NCI-H526 treated with DMSO at 0.1 percent for 48 hours (cell line): ENCODE measurements around the gene LIME1.

Experiments used
- DNase-seq: peaks from one replicate; lab custom pipeline; 2025; lab: John Stamatoyannopoulos, UW

The LIME1 gene

DNA sequence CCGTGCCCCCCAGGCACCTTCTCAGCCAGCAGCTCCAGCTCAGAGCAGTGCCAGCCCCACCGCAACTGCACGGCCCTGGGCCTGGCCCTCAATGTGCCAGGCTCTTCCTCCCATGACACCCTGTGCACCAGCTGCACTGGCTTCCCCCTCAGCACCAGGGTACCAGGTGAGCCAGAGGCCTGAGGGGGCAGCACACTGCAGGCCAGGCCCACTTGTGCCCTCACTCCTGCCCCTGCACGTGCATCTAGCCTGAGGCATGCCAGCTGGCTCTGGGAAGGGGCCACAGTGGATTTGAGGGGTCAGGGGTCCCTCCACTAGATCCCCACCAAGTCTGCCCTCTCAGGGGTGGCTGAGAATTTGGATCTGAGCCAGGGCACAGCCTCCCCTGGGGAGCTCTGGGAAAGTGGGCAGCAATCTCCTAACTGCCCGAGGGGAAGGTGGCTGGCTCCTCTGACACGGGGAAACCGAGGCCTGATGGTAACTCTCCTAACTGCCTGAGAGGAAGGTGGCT lies 39.1 kb upstream of the LIME1 start:
- no peak for DNase-seq

DNA sequence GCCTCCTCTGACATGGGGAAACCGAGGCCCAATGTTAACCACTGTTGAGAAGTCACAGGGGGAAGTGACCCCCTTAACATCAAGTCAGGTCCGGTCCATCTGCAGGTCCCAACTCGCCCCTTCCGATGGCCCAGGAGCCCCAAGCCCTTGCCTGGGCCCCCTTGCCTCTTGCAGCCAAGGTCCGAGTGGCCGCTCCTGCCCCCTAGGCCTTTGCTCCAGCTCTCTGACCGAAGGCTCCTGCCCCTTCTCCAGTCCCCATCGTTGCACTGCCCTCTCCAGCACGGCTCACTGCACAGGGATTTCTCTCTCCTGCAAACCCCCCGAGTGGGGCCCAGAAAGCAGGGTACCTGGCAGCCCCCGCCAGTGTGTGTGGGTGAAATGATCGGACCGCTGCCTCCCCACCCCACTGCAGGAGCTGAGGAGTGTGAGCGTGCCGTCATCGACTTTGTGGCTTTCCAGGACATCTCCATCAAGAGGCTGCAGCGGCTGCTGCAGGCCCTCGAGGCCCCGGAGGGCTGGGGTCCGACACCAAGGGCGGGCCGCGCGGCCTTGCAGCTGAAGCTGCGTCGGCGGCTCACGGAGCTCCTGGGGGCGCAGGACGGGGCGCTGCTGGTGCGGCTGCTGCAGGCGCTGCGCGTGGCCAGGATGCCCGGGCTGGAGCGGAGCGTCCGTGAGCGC lies 38.5 kb upstream of the LIME1 start:
- no peak for DNase-seq

DNA sequence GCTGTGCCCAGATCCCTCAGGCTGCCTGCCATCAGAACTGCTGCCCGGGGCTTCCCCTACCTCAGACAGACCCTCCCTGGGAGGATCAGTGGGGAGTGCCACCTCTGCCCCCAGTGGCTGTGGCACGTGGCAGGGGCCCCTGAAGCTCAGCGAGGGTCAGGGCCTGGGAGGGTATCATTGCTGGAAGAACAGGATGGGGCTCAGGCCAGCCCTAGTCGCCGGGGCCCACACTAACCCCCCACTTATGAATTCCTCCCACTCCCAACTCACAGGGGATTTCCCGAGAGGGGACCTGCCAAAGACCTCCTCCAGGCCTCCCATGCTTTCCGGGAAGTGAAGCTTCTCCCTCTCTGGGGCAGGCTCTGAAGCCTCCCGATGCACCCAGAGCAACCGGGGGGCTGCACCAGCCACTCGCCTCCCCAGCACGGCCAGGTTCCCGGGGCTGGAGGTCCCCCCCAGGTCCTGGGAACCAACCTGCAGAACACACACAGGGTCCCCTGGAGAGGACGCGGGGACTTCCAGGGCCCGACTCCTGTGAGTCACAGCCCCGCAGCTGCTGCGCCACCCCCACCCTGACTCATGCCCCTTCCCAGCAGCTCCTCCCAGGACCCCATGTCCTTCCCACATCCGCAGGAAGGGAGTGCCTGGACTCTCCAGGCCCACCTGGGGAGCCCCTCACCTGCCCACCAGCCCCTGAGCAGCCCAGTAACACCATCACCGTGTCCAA lies 37.6 kb upstream of the LIME1 start:
- no peak for DNase-seq

DNA sequence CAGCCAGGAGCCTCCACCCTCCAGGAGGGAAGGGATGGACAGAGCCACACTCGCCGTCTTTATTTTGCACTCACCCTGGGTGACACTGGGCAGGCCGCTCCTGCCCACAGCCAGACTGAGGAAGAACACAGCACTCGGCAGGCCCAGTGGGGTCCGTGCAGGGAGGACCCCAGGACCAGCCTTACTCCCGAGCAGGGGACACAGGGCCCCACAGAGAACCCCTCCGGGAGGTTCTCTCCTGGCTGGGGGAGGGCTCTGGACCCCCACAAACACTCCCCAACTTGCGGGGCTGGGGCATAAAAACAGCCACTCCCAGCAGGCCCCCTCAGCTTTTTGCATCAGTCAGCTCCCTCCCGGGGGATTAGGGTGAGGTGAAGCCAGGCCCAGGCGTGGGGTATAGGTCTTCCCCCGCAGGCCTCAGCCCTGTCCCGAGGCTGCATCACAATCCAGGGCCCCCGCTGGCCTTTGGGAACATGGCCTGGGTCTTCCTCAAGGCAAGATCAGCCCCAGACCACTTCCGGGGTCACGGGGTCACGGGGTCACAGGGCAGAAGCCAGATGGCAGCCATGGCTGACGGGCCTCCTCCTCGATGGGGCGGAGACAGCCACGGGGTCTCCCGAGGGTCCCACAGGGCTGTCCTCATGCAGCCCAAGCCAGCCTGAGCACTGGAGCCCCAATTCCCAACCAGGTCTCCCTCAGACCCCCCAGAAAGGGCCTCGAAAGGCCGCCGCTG lies 36.8 kb upstream of the LIME1 start:
- DNase-seq = no peak

DNA sequence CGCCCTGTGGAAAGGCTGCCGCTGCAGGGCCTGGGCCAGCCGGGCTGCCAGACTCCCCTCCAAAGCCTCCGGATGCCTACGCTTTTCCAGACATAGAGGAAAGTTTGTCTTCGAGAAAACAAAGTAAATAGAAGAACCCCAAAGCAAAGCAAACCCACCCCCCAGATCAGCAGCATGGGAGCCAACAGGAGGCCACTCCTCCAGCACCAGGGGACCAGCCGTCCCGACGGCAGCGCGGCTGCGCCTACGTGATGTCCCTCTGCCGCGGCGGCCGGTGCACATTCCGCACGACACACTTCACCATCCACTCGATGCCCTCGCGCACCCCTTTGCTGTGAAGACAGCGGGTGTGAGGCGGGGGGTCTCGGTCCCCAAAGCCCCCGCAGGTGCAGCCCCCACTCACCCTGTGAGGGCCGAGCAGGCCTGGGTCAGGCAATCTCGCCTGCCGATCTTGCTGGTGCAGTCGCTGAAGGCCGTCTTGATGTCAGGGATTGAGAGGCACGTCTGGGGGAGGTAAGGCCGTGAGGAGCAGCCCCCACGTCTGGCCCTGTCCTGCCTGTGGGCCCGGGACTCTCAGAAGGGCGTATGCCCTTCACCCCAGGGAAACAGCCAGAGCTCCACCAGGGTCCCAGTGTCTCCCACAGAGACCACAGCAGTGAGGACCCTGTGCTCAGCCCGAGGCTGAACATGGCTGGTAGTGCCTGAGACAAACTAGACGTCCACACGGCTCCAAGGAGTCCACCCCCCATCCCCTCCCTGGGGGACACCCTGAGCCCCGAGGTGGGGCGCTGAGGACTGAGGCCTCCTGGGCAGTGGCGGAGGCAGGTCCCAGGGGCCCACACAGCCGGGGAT lies 36.0 kb upstream of the LIME1 start:
- DNase-seq = no peak

DNA sequence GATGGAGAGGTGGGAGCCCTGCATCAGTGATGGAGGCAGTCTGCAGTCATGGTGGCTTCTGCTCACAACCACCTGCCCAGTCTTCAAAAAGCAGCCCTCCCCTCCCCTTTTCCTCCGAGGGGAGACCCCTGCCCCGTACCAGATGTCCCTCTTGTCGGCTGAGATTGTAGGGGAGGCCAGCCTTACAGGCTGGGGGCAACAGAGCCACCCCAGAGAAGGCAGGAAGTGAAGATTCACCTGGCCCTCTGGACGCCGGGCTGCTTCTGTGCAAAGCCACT lies 35.5 kb upstream of the LIME1 start:
- no peak for DNase-seq

DNA sequence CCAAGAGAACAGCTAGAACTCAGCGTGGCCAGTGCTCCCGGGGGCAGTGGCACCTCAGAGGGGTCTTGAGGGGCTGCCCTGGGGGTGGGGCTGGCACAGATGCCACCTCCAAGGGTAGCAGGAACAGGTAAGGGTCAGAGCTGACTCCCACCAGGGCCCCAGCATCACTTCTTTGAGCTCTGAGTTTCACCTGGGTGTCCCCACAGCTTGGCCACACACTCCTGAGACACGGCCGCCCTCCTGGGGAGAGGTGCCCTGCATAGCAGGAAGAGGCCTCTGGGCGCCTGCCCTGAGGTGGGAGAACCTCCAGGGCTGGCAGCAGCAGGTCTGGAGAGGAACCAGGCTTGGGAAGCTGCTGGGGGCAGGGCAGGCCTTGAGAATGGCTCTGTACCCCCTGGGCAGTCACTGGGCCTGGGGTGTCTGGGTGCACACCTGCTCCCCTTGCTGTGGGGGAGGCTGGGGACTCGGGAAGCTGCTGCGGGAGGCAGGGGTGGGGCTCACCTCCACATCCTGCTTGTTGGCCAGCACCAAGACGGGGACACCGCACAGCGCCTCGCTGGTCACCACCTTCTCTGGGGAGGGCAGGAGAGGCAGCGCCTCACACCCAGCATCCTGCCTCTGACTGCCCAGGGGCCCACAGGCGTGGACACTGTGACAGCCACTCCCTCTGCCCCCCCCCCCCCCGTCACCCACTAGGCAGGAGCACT lies 35.0 kb upstream of the LIME1 start:
- no peak for DNase-seq

DNA sequence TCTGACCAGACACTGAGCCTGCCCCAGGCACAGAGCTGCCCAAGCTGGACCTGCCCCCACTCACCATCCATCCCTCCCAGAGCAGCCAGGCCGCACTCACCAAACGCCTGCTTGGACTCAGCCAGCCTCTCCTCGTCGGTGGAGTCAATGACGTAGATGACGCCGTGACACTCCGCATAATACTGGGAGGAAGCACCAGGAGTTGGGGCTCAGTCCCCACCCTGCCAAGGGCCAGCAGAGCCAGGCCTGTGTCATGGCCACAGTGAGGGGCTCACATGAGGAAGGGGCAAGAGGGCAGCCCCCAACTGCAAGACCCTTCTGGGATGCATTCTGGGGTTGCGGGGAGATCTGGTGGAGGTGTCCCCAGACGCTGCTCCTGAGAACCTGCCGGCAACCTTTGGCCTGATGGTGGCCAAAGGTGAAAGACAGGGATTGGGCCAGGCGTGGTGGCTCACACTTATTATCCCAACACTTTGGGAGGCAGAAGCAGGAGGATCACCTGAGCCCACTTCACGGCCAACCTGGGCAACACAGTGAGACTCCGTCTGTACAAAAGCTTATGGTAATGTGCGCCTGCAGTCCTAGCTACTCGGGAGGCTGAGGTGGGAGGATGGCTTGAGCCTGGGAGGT lies 34.3 kb upstream of the LIME1 start:
- DNase-seq = no peak

DNA sequence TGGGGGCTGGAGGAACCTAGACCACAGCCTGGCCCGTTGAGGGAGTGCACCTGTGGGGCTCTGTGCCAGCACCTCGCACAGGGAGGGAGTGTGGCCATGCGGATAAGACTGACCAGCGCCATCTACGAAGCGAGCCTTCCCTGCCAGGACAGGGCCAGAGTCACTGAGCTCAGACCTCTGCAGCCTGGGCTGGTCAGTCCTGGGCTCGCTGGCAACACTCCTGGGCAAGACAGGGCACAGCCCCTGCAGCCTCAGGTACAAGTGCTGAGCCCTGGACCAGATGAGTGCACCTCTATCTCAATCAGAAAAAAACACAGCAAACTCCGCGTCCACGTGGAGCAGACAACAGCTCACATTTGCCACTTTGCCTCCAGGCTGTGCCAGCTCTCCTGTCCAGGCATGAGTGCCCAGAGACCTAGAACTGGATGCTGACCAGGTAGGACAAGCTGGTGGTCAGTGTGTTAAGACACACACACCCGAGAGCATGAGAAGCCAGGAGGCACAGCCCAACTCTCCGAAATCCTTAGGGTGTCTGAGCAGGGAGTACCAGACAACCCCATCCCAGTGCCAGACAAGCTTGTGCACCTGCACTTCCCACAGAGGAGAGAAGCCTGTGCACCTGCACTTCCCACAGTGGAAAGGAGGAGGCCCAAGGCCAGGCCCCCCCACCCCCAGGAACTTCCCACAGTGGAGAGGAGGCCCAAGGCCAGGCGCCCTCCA lies 33.6 kb upstream of the LIME1 start:
- no peak for DNase-seq

DNA sequence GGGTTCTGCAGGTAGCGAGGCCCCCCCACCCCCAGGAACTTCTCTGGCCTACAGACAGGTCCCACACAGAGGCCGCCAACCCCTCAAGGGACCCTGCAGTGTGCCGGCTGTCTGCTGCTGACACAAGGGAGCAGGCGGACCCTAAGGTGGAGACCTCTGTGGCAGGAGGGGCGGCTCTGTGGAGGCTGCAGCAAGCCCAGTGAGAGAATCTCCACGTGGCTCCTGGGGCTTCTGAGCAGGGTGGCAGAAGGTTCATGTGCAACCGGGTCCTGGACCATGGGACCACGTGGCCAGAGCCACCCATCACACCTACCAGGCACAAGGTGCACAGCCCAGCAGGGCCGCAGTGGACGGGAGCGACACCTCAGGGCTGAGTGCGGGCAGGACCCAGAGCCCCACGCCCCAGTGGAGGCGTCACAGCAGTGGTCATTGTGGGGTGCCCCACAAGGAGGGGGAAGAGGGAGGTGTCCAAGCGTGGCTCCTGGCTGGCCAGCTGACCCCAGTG lies 32.9 kb upstream of the LIME1 start:
- no peak for DNase-seq

DNA sequence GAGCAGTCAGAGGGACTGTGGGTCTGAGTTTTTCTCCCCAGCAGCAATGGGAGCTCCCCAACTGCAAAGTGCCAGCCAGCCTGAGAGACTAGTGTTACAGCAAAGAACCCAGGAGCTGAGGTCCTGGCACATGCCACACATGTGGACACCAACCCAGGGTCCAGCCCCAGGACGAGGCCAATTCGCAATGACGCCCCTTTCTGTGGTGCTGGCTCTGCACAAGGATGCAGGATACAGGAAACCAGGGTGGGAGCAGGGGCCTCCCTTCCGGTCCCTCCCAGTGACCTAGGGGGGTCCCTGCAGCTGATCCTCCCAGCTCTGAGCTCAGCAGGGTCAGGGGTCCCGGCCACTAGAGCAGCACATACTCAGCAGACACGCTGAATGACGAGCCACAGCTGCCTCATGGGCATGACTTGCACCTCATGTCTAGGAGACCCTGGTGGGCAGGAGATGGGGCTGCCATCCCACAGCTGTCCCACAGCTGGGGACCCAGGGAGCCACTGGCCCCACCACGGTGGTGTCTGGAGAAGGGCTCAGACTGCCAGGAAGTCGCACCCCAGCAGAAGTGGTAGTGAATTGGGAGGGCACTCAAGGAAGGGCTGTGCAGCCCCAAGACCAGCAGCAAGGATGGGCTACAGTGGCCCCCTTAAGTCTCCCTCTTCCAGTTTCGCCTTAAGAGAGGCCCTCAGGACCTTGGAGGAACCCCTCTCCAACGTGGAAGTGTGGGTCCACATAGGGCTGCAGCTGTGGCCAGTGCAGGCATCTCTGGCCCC lies 32.3 kb upstream of the LIME1 start:
- DNase-seq = no peak

DNA sequence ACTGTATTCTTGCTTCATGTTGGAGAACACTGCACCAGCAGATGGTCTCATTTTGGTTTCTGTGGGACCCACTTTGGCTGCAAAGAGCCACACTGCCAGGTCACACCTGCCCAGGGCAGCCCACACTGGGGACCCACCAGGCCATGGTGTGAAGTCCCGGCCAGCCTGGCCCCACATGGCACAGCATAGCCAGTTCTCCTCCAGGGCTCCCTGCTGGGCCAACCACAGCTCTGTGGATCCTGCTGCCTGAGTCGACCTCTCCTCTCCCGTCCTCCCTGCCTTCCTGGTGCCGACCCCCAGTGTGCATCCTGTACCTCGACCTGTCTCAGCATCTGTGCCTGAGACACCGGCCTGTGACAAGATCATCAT lies 31.7 kb upstream of the LIME1 start:
- no peak for DNase-seq

DNA sequence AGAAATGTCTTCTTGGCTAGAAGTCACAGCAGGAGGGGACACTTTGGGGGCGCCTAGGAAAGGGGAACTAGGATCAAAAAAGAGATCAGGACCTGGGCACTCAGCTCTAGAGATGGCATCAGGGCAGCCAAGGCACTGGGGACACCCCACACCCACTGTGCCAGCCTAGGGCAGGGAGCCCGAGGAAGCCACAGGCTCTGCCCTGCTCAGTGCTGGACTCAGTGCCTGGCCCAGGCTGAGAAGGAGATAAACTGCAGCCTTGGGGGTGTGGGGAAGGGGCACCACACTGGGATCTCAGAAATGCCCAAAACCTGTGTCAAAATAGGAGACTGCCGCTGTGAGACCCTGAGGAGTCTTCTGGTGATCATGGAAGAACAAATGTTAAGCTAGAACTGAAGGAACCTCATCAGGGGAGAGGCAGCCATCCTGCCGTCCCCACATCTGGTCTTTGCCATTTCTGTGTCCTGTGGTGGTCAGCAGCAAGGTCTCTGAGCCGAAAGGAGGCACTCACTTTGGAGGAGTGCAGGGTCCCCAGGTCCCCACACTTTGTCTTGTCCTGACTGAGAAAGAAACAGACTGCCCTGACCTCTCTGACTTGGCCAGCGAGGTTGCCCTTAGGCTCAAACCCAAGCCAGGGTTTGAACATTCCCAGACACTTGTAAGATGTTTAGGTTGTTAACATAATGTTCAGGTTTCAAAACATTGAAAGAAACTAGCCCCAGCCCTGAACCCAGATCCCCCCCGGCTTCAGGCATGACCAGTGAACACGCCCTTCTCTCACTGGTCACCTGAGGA lies 31.0 kb upstream of the LIME1 start:
- no peak for DNase-seq

DNA sequence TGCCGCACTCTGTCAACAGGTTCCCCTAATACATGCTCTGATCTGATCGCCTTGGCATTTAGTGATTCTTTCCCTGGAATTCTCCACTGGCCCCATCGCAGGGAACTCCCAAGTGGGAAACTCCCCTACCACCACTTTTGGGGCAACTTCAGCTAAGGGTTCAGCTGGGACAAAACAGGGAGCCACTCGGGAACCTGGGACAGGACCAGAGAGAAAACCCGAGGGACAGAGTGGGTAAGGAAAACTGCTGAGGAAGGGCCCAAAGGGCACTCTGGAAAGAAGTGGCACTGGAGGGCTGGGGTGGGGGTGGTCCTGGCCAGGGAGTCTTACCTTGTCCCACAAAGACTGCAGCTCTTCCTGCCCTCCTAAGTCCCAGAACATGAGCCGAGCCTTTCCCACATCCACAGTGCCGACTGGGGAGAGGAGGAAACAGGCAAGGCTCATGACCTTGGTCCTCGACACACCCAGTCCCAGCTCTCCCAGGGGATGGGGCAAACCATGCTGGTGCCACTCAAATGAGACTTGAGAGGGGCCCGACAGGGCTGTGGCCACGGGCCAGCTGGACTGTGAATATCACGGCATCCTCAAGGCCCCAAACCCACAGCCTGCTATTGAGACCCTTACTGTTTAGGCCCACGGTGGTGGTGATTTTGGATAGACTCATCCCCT lies 30.3 kb upstream of the LIME1 start:
- DNase-seq = no peak

DNA sequence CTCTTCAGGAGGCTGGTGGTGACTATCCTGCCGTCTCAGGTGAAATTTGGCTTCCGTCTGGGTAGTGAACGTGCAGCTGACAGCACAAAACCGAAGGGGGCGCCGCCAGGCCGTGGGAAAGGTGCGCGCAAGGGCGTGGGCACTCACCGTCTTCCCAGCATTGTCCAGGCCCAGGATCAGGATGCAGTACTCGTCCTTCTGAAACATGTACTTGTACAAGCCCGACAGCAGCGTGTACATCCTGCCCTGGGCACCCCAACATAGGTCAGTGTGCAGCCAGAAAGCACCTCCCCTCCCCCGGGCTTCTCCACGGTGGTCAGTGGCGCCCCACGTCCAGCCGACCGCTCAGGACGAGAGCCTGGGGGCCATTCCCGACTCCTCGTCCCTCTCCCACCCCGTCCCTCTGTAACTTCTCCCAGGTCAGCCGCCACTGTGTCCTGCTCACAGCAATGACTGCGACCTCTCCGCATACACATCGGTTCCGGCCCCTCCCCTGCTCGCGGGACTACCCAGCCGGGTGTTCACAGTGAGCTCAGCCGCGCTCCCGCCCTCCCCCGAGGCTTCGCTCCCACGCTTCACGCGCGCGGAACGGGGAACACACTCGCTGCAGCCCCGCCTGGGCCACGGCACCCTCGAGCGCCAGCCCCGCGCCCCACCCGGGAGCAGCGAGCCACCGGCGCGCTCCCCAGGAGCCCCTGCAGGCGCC lies 29.5 kb upstream of the LIME1 start:
- peak; percentile 38 for DNase-seq

DNA sequence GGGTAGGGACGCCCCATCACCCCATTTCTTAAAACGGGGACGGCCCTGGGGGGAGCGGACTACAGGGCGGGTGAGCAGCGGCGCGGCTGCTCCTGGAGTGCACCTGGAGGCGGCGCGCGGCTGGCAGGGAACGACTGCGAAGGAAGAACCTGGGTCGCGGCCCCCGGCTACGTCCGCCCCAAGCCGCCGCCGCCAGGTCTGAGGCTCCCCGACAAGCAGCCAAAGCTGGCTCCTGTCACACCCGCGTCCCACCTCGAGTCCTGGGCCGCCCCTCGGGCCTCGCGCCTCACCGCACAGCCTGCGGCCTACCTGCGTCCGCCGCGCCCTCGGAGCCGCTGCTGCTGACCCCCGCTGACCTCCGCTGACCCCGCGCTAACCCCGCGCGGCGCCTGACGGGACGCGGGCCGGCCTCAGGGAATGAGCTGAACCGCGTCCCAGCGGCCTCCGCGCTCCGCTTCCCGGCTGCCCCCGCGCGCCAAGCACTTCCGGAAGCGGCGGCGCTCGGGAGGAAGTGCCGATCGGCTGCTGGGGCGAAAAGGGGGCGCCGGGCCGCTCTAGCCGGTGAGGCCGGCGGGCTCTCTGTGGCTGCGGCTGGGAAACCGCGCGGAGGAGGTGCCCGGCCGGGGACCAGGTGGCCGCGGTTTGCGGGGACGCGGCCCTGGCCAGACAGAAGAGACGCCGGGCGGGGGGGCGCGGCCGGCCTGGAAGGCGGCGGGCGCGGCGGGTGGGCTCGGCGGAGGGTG lies 28.7 kb upstream of the LIME1 start, which contains the start of the genes ARFRP1 and ZGPAT:
TSS of gene ARFRP1 (minus strand) at position 419 of the 743 bp plus-strand sequence. CDS start 885 bp downstream, outside the sequence.
TSS of gene ZGPAT (plus strand) at position 482 of the 743 bp plus-strand sequence. CDS start 542 bp downstream, outside the sequence.
- DNase-seq = peak; percentile 69
